HG03469 (cell line): Measurements from ENCODE around the gene NRXN3.
A peak's percentile ranks its signal among the peaks of the same experiment; 100 is the strongest.

Source experiments
- ATAC-seq: cut with Tn5 transposase; IDR thresholded peaks from one replicate; pipeline ENCODE4 v1.9.1; 2021; ENCODE audit warnings: mild to moderate bottlenecking, moderate library complexity, moderate number of reproducible peaks; ENCODE audit not compliant: unreplicated experiment

Gene NRXN3

DNA sequence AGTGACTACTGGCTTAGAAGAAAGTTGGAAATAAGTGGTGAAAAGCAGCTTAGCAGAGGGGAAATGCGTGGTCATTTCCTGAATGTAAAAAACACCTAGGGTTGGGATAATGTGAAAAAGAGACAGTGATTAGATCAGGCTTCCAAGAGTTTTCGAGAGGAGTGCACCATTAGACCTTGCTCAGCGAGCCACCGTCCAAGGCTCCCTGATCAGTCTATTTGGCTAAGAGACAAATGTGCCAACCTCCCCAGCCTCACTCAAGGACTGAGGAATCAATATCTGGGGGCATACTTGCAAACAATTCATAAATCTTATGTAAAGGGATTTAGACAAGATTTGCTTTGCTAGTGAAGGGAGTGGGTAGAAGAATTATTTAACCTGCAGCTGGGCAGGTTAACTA is 594.5 kb downstream of the NRXN3 start:
- no peak for ATAC-seq

DNA sequence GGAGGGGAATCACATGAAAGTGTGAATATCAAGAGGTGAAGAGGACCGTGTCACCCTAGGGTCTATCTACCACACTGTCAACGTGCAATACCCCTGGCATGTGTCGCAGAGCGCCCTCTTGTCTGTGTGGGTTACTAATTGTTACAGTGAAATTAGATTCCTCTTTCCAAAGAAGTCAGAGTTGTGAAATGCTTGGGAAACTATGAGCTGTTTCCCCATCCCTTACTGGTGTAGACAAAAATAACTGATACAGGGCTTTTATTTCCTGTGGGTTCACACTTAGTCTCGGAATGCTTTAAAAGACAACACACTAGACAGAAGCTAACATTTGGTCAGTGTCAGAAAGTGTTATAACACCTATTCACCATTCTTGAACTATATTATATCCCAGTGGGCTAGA is 597.3 kb downstream of the NRXN3 start:
- no peak for ATAC-seq

GRCh38 chr14:78782551-78782950 is 612.4 kb downstream of the NRXN3 start:
- no peak for ATAC-seq

- no peak for ATAC-seq
Measured at GRCh38 chr14:78785265-78785664, 615.1 kb downstream of the NRXN3 start.

- no peak for ATAC-seq
Measured at GRCh38 chr14:78788467-78789360, 618.5 kb downstream of the NRXN3 start.

DNA sequence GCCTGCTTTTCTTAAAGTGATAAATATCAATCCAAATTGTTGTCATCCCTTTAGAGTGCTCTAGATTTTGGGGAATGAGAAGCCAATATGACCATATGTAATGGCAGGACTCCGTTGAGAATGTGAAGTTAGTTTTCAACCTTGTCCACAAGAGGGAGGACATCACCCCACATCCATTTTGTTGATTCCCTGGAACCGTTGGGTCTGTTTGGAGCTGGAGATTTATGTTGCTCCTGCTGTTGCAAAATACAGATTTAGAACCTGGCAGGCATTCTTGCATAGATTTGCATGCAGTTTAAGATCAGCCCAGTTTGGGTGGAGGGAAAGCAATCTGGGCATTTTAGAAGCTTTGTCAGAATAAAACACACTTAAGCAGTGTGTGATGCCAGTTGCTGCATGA is 620.1 kb downstream of the NRXN3 start:
- no peak for ATAC-seq

DNA sequence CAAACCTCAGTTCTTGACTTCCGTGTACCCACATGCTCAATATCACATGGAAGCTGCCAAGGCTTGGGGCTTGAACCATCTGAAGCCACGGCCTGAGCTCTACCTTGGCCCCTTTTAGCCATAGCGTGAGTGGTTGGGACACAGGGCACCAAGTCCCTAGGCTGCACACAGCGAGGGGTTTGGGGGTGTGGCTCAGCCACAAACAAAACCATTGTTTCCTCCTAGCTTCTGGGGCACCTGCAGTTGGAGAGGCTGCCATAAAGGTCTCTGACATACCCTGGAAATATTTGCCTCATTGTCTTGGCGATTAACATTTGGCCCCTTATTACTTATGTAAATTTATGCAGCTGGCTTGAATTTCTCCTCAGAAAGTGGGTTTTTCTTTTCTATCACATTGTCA is 628.6 kb downstream of the NRXN3 start:
- ATAC-seq: no peak

- no peak for ATAC-seq
Measured at GRCh38 chr14:78805570-78805969, 635.4 kb downstream of the NRXN3 start.

GRCh38 chr14:78823035-78823434 is 652.9 kb downstream of the NRXN3 start:
- no peak for ATAC-seq

DNA sequence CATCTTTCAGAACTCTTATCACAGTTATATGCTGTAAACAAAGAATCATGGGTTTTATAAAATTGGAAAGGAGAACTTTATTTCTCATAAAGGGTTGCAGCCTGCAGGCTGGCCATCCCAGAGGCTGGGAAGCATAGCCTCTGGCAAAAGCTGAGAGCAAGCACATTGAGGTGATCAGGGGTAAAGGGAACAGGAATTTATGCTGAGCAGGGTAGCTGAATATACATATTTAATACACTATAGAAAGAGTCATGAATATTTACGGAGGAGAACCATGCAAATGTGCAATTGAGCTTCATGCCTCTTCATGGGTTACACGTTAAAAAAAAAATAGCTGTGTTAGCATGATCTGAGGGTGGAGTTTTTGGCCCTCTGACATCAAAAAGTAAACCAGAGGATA is 653.3 kb downstream of the NRXN3 start:
- no peak for ATAC-seq

DNA sequence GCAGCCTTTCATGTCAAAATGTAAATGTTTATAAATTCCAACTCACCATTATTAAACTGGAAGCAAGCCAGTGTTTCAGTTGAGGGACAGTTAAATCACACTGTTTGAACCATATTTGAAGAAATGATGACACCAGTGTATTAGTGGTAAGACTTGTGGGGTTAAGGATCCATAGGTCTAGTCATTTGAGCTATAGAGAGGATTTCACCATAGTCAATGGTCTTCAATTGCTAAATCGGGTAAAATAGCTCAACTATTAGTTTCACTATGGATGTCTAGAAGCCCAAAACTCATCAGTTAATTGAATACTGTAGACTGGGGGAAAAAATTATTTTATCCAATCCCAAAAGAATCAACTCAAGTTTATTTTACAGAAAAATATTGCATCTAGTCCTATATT is 659.1 kb downstream of the NRXN3 start:
- no peak for ATAC-seq

DNA sequence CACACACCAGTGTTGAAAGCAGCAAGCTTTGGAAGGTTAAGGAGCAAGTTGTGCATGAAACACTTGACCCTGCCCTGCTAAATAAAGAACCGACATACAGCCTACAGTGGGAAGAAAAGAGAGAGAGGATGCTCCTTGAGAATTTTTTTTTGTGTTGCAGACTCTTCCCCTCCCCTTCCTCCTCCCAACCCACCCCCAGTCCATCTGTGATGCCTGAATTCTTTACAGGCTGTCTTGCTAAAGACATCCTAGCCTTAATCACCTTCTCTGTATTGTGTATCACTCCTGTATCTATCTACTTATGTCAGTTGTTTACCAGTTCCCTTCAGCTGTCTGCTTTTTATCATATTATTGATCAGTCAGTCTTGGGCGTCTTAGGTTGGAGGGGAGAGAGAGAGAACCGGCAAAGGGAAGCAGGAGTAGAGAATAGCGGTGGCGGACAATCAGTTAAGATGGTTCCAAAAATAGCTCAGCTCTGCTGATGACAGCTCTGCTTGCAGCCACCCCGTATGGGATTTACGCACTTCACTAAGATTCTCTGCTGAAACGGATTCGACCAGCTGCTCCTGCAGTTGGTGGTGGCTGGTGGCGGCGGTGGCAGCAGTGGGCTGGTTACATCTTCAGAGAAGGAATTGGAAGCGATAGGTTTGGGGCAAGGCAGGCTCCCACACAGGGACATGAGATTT is 664.7 kb downstream of the NRXN3 start:
- ATAC-seq: no peak

GRCh38 chr14:78835909-78836308 is 665.7 kb downstream of the NRXN3 start:
- ATAC-seq: no peak

- no peak for ATAC-seq
Measured at GRCh38 chr14:78836777-78837176, 666.6 kb downstream of the NRXN3 start.

DNA sequence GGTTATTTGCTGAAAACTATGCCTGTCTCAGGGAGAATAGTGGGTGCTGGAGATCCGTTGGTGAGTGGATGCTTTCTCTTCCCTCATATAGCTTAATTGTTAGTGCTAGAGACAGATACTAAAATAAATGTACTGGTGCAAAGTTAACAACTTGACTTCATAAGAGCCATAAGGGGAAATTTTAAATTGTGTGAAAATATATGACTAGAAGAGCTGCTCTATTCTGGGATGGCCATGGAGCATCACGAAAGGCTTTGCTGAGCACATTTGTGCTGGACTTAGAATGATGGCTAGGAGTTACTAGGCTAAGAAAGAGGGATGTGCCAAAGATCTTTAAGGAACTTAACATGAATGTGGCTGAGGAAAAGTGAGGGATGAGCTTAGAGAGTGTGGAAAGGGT is 668.8 kb downstream of the NRXN3 start:
- no peak for ATAC-seq

- no peak for ATAC-seq
Measured at GRCh38 chr14:78840898-78841297, 670.7 kb downstream of the NRXN3 start.

- no peak for ATAC-seq
Measured at GRCh38 chr14:78847801-78848200, 677.6 kb downstream of the NRXN3 start.

- ATAC-seq: peak; percentile 92
Measured at GRCh38 chr14:78848234-78848820, 678.2 kb downstream of the NRXN3 start.

GRCh38 chr14:78849952-78850351 is 679.8 kb downstream of the NRXN3 start:
- no peak for ATAC-seq

GRCh38 chr14:78851189-78851588 is 681.0 kb downstream of the NRXN3 start:
- no peak for ATAC-seq

- ATAC-seq: no peak
Measured at GRCh38 chr14:78852040-78852439, 681.9 kb downstream of the NRXN3 start.

DNA sequence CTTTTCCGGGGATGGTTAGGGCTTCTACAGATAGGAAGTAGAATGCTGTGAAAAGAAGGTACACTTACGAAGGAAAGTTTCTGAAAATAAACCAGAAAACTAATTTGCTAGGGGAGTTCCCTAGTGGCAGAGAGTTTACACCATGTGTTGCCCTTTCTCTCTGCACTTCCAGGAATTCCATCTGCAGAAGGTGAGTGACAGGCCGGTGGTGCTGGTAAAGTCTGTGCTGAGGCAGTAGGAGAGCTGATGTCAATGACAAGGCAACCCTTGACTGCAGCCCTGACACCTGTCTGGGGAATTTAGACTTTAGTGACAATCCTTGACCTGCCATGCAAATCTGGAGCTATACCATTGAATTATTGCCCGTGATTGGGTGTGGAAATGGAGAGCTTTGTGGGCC is 687.8 kb downstream of the NRXN3 start:
- ATAC-seq: no peak
